Measurements from ENCODE around the gene YRDC.

- no peak for TF ChIP-seq POLR2A (IDR thresholded peaks at IDR 0.05)
- TF ChIP-seq, protein P1, sequence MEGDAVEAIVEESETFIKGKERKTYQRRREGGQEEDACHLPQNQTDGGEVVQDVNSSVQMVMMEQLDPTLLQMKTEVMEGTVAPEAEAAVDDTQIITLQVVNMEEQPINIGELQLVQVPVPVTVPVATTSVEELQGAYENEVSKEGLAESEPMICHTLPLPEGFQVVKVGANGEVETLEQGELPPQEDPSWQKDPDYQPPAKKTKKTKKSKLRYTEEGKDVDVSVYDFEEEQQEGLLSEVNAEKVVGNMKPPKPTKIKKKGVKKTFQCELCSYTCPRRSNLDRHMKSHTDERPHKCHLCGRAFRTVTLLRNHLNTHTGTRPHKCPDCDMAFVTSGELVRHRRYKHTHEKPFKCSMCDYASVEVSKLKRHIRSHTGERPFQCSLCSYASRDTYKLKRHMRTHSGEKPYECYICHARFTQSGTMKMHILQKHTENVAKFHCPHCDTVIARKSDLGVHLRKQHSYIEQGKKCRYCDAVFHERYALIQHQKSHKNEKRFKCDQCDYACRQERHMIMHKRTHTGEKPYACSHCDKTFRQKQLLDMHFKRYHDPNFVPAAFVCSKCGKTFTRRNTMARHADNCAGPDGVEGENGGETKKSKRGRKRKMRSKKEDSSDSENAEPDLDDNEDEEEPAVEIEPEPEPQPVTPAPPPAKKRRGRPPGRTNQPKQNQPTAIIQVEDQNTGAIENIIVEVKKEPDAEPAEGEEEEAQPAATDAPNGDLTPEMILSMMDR (IDR thresholded peaks at IDR 0.05): no peak
These were observed 20.5 kb upstream of the YRDC start for GRCh38 chr1:37828410-37829074.

Data from uterus (tissue), 2 donors.